ENCODE data around the gene STK26. TPM values are rescaled to one million over a fixed set of nuclear protein-coding genes. Genes with fewer than 3 reads are reported as not detected.

Gene STK26
- total RNA-seq, 4 donors from 2014 or later: 11.8 to 18.0 (median 16.0) TPM

DNA sequence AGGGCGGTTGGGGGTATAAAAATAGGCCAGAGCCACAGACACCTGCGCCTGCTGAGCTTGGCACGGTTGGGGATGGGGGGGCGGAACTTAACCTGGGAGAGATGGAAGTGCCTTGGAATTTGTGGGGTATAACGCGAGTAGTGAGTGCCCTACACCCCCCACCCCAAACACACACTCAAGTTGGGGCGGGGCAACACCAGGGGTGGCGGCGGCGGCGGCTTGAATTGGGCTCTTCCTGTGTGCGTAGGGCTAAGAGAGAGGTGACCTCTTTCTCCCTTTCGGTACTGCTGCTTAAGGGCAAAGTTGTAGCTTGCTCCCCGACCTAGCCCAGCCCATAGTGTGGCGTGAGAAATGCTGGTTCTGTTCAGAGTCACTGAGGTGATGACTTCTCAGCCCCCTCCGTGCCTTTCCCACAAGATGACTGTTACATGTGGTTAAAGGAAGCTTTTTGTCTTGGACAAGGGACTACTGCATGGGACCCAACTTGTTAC lies 839 bp downstream of the STK26 start:
- Histone ChIP-seq H3K27ac (peak overlapping the region in 2 of 4 donors; percentile 72 to 77), H3K36me3 (no peaks in the 10 kb centered on the region), H3K9me3 (no peaks in the 10 kb centered on the region), H3K27me3 (no peaks in the 10 kb centered on the region), H3K4me3 (peak overlapping the region; percentile 66 to 71), H3K4me1 (no peaks in the 10 kb centered on the region)
- 3 to 15% methylated on average over 6 to 10 of the region's 16 CpGs for WGBS, 2 donors (ENCODE audit: low coverage in 1 of 2)
- TF ChIP-seq, protein P1, sequence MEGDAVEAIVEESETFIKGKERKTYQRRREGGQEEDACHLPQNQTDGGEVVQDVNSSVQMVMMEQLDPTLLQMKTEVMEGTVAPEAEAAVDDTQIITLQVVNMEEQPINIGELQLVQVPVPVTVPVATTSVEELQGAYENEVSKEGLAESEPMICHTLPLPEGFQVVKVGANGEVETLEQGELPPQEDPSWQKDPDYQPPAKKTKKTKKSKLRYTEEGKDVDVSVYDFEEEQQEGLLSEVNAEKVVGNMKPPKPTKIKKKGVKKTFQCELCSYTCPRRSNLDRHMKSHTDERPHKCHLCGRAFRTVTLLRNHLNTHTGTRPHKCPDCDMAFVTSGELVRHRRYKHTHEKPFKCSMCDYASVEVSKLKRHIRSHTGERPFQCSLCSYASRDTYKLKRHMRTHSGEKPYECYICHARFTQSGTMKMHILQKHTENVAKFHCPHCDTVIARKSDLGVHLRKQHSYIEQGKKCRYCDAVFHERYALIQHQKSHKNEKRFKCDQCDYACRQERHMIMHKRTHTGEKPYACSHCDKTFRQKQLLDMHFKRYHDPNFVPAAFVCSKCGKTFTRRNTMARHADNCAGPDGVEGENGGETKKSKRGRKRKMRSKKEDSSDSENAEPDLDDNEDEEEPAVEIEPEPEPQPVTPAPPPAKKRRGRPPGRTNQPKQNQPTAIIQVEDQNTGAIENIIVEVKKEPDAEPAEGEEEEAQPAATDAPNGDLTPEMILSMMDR (IDR thresholded peaks at IDR 0.05): no peak
- TF ChIP-seq POLR2A (IDR thresholded peaks at IDR 0.05) (no peak), EP300 (IDR thresholded peaks at IDR 0.05) (no peak), POLR2AphosphoS5 (IDR thresholded peaks at IDR 0.05) (no peak)
- ATAC-seq: peak; percentile 17

DNA sequence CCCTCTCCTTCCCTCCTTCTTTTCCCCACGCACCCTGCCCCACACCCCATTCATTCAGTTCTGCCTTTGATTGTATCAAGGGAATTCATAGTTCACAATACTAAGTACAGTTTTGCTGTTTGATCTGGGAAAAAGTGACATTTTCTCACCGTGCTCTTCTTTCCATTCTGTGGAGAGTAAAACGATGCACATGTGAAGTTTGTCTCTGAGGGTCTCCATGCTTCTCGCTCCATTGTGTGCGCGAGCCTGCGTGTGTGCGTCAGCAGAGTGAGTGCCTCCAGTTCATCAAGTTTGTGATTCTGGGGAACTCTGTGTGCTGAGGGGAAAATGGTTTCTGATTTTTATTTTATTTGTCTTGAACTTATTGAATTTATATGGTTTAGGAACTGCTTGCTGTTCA lies 1.9 kb downstream of the STK26 start:
- Histone ChIP-seq H3K9me3 (no peaks in the 10 kb centered on the region), H3K4me1 (no peaks in the 10 kb centered on the region), H3K27ac (no peak overlapping the region), H3K4me3 (no peak overlapping the region), H3K27me3 (no peaks in the 10 kb centered on the region), H3K36me3 (no peaks in the 10 kb centered on the region)
- ATAC-seq: no peak
- 69 to 70% methylated on average over 2 to 5 of the region's 8 CpGs for WGBS, 2 donors (ENCODE audit: low coverage in 1 of 2)
- TF ChIP-seq, protein P1 (IDR thresholded peaks at IDR 0.05): no peak
- no peak for TF ChIP-seq POLR2AphosphoS5 (IDR thresholded peaks at IDR 0.05)
- no peak for TF ChIP-seq EP300 (IDR thresholded peaks at IDR 0.05)
- no peak for TF ChIP-seq POLR2A (IDR thresholded peaks at IDR 0.05)

DNA sequence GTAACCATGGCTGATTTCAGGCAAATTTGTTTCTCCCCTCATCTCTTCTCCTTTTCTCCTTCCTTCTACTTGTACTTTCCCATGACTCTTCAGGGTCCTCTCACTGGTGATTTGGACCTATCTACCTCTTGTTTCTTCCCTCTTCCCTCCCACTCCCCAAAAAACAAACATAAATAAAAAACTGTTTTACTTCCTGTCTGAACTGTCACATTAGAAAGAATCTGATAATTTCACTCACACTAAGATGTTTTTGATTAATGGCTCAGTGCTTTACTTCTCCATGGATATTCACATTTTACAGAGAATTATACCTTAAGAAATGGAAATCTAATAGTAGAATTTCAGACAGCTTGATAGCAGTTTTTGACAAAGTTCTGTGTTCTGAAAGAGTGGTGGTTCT lies 7.2 kb downstream of the STK26 start:
- H3K4me3 ChIP-seq: no peak overlapping the region
- no peaks in the 10 kb centered on the region for H3K9me3 ChIP-seq
- H3K27me3 ChIP-seq: no peaks in the 10 kb centered on the region
- TF ChIP-seq, protein P1 (IDR thresholded peaks at IDR 0.05): no peak
- TF ChIP-seq EP300 (IDR thresholded peaks at IDR 0.05) (no peak), POLR2AphosphoS5 (IDR thresholded peaks at IDR 0.05) (no peak), POLR2A (IDR thresholded peaks at IDR 0.05) (no peak)
- no peak for ATAC-seq
- no peaks in the 10 kb centered on the region for H3K36me3 ChIP-seq
- H3K4me1 ChIP-seq: no peaks in the 10 kb centered on the region
- no peak overlapping the region for H3K27ac ChIP-seq

DNA sequence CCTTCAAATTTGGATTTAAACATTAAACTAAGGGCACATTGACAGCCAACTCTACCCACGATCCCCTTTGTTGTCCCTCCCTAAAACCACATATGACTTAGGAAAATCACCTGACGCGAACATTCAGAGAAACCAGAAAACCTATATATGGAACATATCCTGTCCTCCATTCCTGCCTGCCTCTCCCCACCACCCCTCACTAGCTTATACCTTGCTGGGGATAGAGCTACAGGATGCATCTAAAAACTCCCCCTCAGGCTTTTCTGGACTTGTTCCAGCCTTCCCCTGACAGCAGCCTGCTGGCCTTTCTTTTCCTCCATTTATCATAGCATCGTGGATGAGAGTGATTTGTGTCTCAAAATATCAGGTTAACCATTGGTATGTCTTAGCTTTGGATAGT lies 8.8 kb downstream of the STK26 start:
- Histone ChIP-seq H3K4me3 (no peak overlapping the region), H3K36me3 (no peaks in the 10 kb centered on the region), H3K9me3 (no peaks in the 10 kb centered on the region), H3K27me3 (no peaks in the 10 kb centered on the region), H3K4me1 (no peaks in the 10 kb centered on the region), H3K27ac (no peak overlapping the region)
- ATAC-seq: no peak
- 50 to 70% methylated on average over 3 to 4 of the region's 4 CpGs for WGBS, 2 donors (ENCODE audit: low coverage in 1 of 2)
- TF ChIP-seq EP300 (IDR thresholded peaks at IDR 0.05) (no peak), POLR2AphosphoS5 (IDR thresholded peaks at IDR 0.05) (no peak), POLR2A (IDR thresholded peaks at IDR 0.05) (no peak)
- TF ChIP-seq, protein P1 (IDR thresholded peaks at IDR 0.05): no peak

DNA sequence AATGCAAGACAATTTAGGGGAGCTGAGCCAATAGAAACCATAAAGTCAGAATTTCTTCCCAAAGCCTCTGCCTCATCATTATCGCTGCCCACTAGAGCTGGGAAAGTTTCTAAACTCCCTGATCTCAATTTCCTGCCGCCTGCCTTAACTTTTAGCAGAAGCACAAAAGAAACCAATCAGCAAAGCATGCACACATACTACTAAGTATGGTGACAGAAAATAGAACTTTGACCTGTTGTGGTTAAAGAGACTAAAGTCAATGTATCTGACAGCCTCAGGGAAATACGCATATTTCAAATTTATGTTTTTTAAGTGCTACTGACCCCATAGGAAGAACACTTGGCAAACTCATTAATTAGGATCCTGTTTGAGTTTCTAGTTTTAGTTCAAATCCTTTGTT lies 10.1 kb downstream of the STK26 start:
- Histone ChIP-seq H3K4me1 (no peaks in the 10 kb centered on the region), H3K9me3 (no peaks in the 10 kb centered on the region), H3K4me3 (no peak overlapping the region), H3K27ac (no peak overlapping the region), H3K27me3 (no peaks in the 10 kb centered on the region), H3K36me3 (no peaks in the 10 kb centered on the region)
- 68 to 79% methylated on average over 3 of the region's 3 CpGs for WGBS, 2 donors (ENCODE audit: low coverage in 1 of 2)
- ATAC-seq: no peak
- no peak for TF ChIP-seq EP300 (IDR thresholded peaks at IDR 0.05)
- TF ChIP-seq POLR2A (IDR thresholded peaks at IDR 0.05): no peak
- TF ChIP-seq POLR2AphosphoS5 (IDR thresholded peaks at IDR 0.05): no peak
- TF ChIP-seq, protein P1 (IDR thresholded peaks at IDR 0.05): no peak

Data from gastroesophageal sphincter (tissue), 4 donors.